ENCODE results near the gene DAZAP1.

The DAZAP1 gene

GRCh38 chr19:1393841-1394240 is 13.5 kb upstream of the DAZAP1 start:
- no peak for DNase-seq (ENCODE audit: low spot score)

GRCh38 chr19:1394252-1395193 is 12.9 kb upstream of the DAZAP1 start:
- no peak for DNase-seq (ENCODE audit: low spot score)
- no peak for FAIRE-seq

More at GRCh38 chr19:1393841-1394240, 13.5 kb upstream of the DAZAP1 start:
- no peak for FAIRE-seq

DNA sequence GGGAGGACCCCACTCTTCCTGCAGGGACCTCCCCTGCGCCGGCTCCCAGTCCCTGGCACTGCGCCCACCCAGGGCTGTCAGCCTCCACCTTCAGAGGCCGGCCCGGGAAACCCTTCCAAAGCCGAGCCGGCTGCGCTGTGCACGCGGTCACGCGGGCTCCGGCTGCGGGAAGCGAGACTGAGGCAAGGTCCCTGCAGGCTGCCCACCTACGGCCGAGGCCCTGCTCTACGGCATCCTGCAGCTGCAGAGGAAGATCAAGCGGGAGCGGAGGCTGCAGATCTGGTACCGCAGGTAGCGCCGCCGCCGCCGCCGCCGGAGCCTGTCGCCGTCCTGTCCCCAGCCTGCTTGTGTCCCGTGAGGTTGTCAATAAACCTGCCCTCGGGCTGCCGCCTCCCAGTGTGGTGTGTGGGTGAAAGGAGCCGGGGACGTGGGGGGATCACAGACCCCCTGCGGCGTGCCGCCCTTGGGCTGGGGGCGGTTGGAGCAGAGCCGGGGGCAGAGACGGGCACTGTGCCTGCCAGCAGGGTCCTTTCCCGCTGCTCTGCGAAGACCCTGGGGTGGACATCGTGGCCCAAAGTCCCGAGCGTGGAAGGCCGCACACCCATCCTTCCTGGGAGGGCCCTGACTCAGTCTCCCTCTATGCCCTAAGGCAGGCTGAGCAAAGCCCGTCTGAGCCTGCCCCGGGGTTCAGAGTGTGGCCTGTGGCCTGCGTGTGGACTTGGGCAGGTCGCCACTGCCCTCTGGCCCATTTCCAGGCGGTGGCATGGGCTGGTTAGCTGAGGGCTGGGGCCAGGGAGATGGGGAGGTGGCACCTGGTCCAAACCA is 12.0 kb upstream of the DAZAP1 start:
- FAIRE-seq (no peak), DNase-seq (ENCODE audit: low spot score) (no peak)

GRCh38 chr19:1396019-1396767 is 11.2 kb upstream of the DAZAP1 start:
- DNase-seq (ENCODE audit: low spot score): no peak
- no peak for FAIRE-seq

DNA sequence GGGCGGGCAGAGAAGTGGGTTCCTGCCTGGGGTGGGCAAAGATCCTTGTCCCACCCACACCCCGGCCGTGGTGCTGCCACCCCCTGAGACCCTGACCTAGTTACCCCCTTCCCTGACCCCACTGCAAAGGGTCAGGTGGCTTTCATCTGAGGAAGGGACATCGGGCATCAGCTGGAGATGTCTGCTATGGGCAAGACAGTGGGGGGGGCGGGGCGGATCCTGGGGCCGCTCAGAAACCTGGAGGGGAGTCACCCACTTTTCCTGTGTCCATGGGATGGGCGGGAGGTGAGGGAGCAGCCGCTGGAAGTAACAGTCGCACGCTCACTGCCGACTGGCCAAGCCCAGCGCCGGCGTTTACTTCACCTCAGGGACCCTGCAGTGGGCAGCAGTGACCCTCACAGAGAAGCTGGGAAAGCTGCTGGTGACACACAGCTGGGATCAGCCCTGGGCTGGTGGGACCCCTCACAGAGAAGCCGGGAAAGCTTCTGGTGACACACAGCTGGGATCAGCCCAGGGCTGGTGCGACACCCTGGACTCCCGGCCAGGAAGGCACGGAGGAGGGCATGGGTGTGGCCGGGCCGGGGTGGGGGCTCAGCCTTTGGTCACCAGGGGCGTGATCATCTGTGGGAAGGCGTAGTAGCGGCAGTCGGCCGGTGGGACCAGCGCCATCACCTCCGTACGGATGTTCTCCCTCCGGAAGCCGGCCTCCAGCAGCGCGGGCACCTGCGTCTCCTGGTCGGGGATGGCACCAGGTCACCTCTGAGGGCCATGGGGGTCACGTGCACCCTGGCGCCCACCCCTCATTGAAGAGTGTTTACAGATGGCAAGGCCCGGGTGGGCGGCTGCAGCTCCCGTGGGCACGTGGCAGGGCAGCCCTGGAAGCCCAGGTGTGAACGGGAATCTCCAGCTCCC is 10.4 kb upstream of the DAZAP1 start:
- FAIRE-seq: no peak

GRCh38 chr19:1397838-1398237 is 9.5 kb upstream of the DAZAP1 start:
- DNase-seq (ENCODE audit: low spot score): no peak
- FAIRE-seq: no peak

More for the DNA sequence above, 10.4 kb upstream of the DAZAP1 start:
- DNase-seq (ENCODE audit: low spot score): no peak

DNA sequence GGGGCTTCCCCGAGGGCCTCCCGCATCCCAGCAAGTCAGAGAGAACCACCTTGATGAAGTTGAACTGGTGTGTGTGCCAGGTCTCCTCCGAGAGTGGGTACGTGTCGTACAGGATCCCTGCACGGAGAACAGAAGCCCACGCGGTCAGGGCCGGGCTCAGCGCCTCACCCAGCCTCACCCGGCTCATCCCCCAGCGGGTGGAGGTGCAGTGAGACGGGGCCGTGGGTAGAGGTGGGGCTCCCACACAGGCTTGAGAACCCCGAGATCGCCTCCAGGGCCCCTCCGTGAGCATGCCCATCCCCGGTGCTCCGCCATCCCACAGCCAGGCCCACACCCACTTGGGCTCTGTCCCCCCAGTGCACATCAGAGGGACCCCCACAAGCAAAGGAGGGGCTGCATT is 8.3 kb upstream of the DAZAP1 start:
- FAIRE-seq (no peak), DNase-seq (ENCODE audit: low spot score) (no peak)

- no peak for DNase-seq (ENCODE audit: low spot score)
- FAIRE-seq: no peak
These were observed 7.6 kb upstream of the DAZAP1 start for GRCh38 chr19:1399745-1400144.

DNA sequence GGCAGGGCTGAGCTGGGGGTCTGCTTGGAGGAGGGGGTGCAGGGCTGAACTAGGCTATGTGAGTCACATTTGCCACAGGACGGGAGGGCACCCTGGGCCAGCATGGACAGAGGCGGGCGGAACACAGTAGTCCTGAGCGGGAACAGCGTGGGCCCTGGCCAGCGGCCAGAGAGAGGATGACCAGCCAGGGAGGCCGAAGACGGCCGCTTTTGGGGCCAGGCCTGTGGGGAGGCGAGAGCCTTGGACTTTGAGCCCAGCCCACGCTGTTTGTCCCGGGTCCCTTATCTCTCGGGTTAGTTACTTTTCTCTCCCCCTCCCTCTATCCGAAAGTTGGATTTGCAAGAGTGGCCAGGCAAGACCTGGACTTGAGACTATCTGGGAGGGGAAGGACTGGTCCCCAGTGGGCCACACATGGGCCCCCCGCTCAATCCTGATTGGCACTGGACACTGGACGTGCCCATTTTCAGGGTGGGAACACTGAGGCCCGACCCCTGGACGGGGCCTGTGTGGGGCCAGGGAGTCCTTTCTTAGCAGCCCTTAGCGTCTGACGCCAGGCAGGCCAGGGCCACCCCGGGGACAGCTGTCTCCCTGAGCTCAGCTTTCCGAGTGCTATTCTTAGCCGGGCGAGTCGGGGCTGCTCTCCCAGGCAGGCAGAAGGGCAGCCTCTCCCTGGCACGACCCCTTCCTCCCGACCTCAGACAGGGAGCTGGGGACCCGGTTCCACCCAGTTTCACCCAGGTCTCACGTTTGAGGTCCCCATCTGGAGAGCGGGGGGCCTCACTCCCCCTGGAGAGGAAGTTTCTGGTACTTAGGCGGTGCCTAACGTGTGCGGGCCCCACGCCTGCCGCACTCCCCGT is 6.9 kb upstream of the DAZAP1 start:
- DNase-seq (ENCODE audit: low spot score) (peak; percentile 34), FAIRE-seq (no peak)

DNA sequence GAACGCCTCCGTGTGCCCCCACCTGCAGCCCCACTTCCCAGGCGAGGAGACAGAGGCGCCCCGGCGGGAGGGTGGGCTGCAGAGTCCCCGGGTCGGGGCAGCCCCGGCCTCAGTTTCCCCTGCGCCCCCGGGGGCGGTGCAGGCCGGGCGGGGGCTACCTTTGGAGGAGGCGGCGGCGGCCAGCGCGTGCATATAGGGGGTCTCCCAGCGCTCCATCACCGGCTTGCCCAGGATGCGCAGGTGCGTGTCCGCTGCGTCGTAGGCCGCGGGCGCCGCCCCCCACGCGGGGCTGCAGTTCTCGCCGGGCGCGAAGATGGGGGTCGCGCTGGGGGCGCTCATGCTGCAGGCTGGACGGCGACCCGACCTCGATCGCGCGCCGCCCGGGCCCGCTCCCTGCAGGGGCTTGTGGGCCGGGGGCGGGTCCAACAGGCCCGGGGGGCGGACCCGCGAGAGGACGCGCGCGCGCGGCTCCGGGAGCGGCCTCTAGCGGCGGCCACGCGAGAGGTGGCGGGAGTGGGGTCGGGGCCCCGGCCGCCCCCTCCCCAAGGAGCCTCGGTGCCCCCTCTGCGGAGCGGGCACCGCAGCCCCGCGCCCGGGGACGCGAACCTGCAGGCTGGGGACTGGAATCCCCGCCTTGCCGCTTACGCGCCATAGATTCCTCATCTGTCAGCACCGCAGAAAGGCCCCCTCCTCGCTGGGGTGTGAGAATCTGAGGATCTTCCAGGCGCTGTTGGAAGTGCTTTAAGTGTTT is 6.1 kb upstream of the DAZAP1 start, which contains the start of gene GAMT:
TSS of gene GAMT (minus strand) at position 405 of the 751 bp plus-strand sequence. CDS start at position 339, 66 bp downstream.
- DNase-seq (ENCODE audit: low spot score): peak; percentile 81
- no peak for FAIRE-seq

- no peak for FAIRE-seq
- no peak for DNase-seq (ENCODE audit: low spot score)
These were observed 5.5 kb upstream of the DAZAP1 start for GRCh38 chr19:1401889-1402217.

DNA sequence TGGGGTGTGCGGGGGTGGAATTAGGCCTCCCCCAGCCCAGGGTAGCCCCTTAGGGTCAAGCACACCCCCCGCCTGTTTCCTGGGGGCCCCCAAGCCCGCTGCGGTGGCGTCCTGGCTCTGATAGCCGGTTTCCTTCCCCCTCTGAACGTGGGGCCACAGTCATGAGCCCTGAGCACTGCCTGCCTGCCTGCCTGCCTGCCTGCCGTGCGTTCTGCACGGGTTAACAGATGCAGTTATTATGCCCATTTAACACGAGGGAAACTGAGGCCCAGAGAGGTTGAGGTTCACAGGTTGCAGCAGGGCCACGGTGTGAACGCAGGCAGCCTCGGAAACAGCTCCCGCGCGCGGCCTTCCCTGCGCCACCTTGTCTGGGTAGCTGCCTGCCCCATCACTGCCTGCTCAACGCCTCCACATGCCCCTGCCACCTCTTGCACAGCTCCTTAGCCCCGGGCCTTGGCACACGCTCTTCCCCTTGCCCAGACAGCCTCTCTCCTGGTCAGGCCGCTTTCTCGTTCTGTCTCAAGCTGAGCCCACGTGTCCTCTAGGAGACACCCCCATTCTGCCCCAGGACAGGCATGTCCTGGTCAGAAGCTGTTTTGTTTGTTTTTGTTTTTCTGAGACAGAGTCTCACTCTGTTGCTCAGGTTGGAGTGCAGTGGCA is 4.8 kb upstream of the DAZAP1 start:
- no peak for DNase-seq (ENCODE audit: low spot score)
- FAIRE-seq: no peak

GRCh38 chr19:1406774-1407527 is 435 bp upstream of the DAZAP1 start:
- DNase-seq (ENCODE audit: low spot score) (peak; percentile 95), FAIRE-seq (no peak)

DNA sequence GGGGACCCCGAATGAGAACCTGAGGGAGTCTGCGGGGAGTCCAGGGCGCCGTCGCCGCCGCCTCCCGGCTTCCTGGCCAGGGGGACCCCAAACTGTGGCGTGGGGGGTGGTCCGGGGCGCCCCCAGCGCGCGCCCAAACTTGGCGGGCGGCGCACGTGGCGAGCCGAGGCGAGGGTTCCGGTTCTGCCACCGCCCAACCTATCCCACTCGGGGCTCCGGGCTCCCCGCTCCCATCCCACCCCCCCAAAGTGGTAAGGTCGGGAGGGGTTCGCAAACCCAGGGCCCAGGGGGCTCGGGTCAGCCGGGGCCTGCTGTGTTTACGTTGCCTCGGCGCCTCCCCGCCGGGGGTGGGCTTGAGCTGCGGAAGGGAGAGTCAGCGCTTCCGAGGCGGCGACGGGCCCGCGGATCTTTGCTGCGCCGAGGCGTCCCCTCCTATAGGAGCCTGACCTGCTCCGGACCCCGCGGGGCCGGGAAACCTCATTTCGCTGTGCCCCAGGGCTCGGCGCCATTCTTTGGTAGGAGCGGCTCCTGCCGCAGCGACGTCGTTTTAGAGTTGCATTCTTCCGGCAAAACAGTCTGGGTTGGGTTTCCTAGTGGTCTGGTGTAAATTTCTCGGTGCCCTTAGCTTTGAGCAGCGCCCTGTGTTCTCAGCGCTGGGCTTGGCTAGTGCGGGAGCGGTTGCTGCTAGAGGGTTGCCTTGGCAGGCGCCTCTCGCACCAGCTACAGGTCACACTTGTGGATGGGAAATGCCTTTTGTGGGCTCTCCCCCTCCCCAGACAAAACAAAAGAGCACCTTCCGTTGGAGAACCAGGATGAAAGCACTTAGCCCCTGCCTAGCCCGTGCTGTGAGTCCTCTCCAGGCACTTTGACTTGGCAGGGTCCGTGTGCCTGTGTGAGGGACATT is 1.2 kb downstream of the DAZAP1 start:
- FAIRE-seq: no peak
- no peak for DNase-seq (ENCODE audit: low spot score)

DNA sequence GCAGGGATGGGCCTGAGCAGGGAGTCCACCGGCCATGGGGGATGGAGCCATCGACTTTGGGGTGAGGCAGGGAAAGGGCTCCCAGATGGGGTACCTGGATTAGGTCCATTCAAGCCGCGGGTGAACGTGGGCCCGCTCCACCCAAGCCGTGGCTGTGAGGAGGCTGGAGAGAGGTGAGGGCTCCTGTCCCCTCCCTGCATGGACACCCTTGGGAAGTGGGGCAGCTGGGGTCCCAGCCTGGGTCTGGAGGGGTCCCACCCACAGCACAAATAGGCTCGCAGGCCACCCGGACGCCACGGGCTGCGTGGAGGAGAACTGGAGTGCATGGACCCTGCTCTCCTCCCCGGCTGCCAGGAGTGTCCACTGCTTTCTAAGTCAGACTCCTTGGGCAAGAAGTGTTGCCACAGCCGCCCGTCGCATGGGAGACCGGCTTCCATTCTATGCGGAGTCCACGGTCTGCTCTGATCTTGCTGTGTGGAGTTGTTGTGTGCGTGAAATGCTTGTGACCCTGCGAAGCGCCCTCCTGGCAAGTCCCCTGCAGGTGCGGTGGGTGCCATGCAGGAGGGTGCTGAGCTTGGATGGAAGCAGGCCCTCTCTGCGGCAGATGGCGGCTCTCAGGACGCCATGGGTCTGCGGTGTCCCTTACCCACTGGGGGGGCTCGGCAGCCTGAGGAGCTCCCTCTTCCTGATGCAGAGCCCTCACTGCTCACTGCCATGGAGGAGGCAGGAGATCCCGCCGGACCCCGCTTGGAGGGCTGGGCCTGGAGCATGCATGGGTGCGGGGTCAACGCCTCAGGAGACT is 2.0 kb downstream of the DAZAP1 start:
- DNase-seq (ENCODE audit: low spot score): no peak
- no peak for FAIRE-seq

All from urothelium cell line (cell line).